HepG2 (cell line): ENCODE measurements around the gene TMEM271.

Source experiments
- FLYWCH1 ChIP-seq: sonication (generic); formaldehyde crosslinking; IDR thresholded peaks from 2 replicates; pipeline ENCODE4 v1.8.1; 2023; ENCODE audit warnings: mild to moderate bottlenecking, missing genetic modification reagents
- NFE2 ChIP-seq: sonication (generic); formaldehyde crosslinking; IDR thresholded peaks from 2 replicates; pipeline ENCODE4 v1.4.0; 2020; ENCODE audit warnings: missing genetic modification reagents
- RFX5 ChIP-seq: IDR thresholded peaks from 2 replicates; pipeline ENCODE4 v1.6.1; 2011; ENCODE audit warnings: low read depth, low read length, improper control_type of control experiment
- ZNF891 ChIP-seq: sonication (generic); formaldehyde crosslinking; IDR thresholded peaks from 2 replicates; pipeline ENCODE4 v1.5.0; 2020; ENCODE audit warnings: mild to moderate bottlenecking, missing genetic modification reagents
- TF ChIP-seq, protein P1 (sequence below): sonication (generic); formaldehyde crosslinking; IDR thresholded peaks from 2 replicates; pipeline ENCODE4 v1.5.0; 2020; ENCODE audit warnings: mild to moderate bottlenecking, missing genetic modification reagents, moderate library complexity
- TF ChIP-seq, protein P2 (sequence below): sonication (generic); formaldehyde crosslinking; conservative IDR thresholded peaks from 2 replicates; pipeline ENCODE4 v1.8.0; 2022; ENCODE audit warnings: low read depth, missing genetic modification reagents
- TF ChIP-seq, protein P3 (sequence below): sonication (generic); formaldehyde crosslinking; IDR thresholded peaks from 2 replicates; pipeline ENCODE4 v1.8.0; 2022; ENCODE audit warnings: missing genetic modification reagents, mild to moderate bottlenecking, borderline replicate concordance
- TF ChIP-seq, protein P4 (sequence below): sonication (generic); formaldehyde crosslinking; IDR thresholded peaks from 2 replicates; pipeline ENCODE4 v1.4.0; 2020; ENCODE audit warnings: missing genetic modification reagents

DNA sequence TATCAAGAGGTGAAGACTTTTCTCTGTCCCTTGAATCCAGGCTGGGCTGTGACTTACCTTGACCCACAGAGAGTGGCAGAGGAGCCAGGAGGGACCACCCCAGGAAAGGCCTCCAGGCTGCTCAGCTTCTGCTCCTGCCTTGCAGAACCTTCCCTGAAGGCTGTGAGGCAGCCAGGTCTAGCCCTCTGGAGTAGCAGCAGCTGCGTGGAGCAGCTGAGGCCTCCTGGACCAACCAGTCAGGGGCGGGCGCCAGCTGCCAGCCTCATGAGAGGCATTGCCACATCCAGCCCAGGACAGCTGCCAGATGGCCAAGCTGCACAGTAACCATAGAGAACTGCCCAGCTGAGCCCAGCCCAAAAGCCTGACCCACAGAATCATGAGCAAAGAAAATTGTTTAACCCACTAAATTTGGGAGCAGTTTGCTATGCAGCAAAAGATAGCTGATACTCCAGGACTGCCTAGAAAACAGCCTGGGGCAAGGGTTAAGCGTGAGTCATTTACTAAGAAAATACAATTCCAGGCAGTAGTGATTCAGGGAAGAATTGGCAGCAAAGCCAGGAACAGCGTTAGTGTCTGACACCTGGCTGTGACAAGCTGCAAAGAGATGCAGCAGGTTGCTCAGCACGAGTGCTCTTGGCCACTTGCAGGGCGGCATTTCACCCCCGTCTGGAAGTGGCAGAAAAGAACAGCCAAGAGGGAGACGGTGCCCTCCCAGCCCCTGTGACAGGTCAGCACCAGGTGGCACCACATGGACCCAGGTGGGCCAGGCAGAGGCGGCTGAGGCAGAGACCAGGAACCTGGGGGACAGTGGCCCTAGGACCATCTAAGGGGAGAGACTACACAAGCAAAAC lies 34.5 kb upstream of the TMEM271 start:
- TF ChIP-seq, protein P1, sequence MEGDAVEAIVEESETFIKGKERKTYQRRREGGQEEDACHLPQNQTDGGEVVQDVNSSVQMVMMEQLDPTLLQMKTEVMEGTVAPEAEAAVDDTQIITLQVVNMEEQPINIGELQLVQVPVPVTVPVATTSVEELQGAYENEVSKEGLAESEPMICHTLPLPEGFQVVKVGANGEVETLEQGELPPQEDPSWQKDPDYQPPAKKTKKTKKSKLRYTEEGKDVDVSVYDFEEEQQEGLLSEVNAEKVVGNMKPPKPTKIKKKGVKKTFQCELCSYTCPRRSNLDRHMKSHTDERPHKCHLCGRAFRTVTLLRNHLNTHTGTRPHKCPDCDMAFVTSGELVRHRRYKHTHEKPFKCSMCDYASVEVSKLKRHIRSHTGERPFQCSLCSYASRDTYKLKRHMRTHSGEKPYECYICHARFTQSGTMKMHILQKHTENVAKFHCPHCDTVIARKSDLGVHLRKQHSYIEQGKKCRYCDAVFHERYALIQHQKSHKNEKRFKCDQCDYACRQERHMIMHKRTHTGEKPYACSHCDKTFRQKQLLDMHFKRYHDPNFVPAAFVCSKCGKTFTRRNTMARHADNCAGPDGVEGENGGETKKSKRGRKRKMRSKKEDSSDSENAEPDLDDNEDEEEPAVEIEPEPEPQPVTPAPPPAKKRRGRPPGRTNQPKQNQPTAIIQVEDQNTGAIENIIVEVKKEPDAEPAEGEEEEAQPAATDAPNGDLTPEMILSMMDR (CRISPR knock-in tag), result 0 out of 2 replicates have a peak, but pooled peaks have one; percentile 8
- no peak for TF ChIP-seq NFE2 (CRISPR knock-in tag)
- TF ChIP-seq RFX5, result no peak
- no peak for TF ChIP-seq FLYWCH1 (CRISPR knock-in tag)
- TF ChIP-seq, protein P2, sequence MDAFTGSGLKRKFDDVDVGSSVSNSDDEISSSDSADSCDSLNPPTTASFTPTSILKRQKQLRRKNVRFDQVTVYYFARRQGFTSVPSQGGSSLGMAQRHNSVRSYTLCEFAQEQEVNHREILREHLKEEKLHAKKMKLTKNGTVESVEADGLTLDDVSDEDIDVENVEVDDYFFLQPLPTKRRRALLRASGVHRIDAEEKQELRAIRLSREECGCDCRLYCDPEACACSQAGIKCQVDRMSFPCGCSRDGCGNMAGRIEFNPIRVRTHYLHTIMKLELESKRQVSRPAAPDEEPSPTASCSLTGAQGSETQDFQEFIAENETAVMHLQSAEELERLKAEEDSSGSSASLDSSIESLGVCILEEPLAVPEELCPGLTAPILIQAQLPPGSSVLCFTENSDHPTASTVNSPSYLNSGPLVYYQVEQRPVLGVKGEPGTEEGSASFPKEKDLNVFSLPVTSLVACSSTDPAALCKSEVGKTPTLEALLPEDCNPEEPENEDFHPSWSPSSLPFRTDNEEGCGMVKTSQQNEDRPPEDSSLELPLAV (CRISPR knock-in tag), result no peak
- TF ChIP-seq, protein P3, sequence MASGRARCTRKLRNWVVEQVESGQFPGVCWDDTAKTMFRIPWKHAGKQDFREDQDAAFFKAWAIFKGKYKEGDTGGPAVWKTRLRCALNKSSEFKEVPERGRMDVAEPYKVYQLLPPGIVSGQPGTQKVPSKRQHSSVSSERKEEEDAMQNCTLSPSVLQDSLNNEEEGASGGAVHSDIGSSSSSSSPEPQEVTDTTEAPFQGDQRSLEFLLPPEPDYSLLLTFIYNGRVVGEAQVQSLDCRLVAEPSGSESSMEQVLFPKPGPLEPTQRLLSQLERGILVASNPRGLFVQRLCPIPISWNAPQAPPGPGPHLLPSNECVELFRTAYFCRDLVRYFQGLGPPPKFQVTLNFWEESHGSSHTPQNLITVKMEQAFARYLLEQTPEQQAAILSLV, result no peak
- TF ChIP-seq, protein P4, sequence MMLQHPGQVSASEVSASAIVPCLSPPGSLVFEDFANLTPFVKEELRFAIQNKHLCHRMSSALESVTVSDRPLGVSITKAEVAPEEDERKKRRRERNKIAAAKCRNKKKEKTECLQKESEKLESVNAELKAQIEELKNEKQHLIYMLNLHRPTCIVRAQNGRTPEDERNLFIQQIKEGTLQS (CRISPR knock-in tag), result no peak
- TF ChIP-seq ZNF891 (CRISPR knock-in tag), result no peak
